WTC11 (cell line): ENCODE results near the gene STARD13.

Source experiments
- SOX15 ChIP-seq: fragments of 250-450 bp; sonication (Bioruptor Pico); IDR thresholded peaks from 2 replicates; pipeline ENCODE4 v1.9.0; 2021; ENCODE audit warnings: mild to moderate bottlenecking
- ZNF281 ChIP-seq: sonication (generic); formaldehyde crosslinking; IDR thresholded peaks from 2 replicates; pipeline ENCODE4 v1.8.0; 2023; ENCODE audit warnings: mild to moderate bottlenecking, missing genetic modification reagents
- TF ChIP-seq, protein P1 (sequence below): fragments of 200-600 bp; IDR thresholded peaks from 2 replicates; pipeline ENCODE4 v1.8.0; 2022; ENCODE audit warnings: antibody characterized with exemption

DNA sequence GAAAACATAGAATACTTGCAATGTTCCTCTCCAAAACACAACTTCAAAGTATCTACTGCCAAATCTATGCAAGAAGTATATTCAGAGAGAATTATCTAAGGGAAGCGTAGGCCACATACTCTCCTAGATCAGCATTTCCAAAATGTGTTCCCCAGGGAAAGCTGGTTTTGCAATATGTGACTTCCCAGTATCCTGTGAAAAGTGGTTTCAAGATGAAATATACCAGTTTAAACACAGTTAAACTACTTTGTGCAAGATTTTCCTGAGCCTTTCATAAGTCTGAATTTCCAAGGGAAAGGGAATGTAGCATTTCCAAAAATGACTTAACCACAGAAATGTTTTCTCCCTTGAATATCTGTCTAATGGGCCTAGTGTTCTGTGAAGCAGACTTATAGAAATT is 7.6 kb downstream of the STARD13 start:
- TF ChIP-seq ZNF281, result no peak
- no peak for TF ChIP-seq SOX15
- TF ChIP-seq, protein P1, sequence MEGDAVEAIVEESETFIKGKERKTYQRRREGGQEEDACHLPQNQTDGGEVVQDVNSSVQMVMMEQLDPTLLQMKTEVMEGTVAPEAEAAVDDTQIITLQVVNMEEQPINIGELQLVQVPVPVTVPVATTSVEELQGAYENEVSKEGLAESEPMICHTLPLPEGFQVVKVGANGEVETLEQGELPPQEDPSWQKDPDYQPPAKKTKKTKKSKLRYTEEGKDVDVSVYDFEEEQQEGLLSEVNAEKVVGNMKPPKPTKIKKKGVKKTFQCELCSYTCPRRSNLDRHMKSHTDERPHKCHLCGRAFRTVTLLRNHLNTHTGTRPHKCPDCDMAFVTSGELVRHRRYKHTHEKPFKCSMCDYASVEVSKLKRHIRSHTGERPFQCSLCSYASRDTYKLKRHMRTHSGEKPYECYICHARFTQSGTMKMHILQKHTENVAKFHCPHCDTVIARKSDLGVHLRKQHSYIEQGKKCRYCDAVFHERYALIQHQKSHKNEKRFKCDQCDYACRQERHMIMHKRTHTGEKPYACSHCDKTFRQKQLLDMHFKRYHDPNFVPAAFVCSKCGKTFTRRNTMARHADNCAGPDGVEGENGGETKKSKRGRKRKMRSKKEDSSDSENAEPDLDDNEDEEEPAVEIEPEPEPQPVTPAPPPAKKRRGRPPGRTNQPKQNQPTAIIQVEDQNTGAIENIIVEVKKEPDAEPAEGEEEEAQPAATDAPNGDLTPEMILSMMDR, result no peak
